HG03159 (cell line): ENCODE data around the gene GREB1L.

ENCODE experiments used
- ATAC-seq: cut with Tn5 transposase; IDR thresholded peaks from one replicate; pipeline ENCODE4 v1.9.1; 2021; ENCODE audit warnings: mild to moderate bottlenecking, moderate library complexity; ENCODE audit not compliant: unreplicated experiment

Gene GREB1L

DNA sequence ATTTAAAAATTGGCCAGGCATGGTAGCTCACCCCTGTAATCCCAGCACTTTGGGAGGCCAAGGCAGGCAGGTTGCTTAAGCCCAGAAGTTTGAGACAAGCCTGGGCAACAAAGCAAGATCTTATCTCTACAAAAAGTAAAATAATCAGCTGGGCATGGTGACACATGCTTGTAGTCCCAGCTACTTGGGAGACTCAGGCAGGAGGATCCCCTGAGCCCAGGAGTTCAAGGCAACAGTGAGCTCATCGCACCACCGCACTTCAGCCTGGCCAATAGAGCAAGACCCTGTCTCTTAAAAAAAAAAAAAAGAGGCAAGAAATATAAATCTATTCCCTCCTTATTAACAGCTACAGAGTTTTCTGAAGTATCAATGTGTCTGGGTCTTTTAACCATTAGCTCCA lies 306.6 kb downstream of the GREB1L start:
- ATAC-seq = no peak

DNA sequence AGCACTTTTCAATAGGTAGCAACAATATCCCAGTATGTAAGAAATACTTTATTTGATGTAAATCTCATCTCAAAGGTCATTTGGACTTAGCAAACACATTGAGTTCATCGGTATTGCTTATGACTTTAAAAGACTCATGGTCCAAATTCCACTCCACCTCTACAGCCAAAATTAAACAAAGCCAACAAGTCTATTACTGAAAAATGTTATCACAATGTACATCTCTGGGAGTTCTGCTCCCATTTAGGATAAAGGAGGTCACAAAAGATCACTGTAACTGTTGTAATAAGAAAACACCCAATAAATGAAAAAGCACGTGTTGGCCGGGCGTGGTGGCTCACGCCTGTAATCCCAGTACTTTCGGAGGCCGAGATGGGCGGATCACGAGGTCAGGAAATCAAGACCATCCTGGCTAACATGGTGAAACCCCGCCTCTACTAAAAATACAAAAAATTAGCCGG lies 308.5 kb downstream of the GREB1L start:
- no peak for ATAC-seq

DNA sequence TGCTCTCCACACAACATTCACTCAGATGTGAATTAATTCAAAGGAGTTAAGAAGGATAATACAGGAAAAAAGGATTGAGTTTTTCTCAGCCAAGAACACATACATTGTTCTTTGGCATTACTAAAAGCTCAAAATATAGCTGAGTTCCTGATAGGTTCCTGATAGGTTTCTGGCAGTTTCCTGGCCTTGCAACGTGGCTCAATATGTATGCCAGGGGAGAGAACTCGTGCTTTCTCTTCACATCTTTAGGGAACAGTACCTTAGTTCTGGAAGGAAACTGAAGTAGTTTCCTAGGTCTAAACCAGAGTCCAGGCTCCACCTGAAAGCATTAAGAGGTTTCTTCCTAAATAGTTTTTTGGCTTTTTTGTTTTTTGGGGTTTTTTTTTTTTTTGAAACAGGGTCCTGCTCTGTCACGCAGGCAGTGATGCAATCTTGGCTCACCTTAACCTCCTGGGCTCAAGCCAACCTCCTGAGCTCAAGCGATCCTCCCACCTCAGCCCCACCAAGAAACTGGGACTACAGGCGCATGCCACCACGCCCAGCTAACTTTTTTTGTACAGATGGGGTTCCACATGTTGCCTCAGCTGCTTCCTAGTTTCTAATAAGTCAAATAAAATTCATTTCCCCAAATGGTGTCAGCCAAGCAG lies 315.7 kb downstream of the GREB1L start:
- no peak for ATAC-seq

DNA sequence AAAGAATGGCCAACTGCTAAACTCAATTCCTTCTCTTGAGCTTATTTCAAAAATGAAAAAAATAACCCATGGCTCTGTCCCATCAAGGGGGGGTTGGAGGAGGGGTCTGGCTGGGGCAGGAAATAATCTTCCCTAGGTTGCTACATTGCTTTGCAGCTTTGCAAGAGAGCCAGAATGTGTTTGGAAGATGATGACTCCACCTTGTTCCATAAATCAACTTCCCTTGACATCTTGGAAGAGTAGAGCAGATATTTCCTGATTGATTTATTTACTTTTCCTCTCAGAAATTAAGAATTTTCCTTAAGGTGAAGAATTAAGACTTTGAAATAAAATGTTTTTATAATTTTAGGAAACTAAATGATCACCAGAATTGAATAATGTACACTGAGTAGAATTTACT lies 317.2 kb downstream of the GREB1L start:
- no peak for ATAC-seq

DNA sequence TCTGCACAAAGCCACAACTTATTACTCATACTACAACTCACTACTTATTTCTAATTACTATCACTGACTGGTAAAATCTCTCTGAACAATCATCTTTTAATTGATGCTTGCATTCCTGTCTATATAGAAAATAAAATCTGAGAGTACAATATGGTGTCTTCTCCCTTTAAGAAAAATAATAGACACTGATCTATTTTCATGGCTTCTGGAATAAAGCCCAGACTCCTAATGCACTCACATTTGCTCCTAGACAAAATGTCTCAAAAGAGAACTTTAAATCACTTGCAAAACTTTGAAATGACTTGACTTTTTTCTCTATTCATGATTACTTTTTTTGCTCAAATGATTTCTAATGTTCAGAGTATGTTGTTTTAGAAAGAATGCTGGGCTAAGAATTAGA lies 329.7 kb downstream of the GREB1L start:
- no peak for ATAC-seq
